Muscle layer of colon (tissue), 2 donors: ENCODE measurements around the gene REV1.
"Not testable (repeated sequence)": the region's sequence is repeated elsewhere in the genome, so short reads cannot be mapped to it uniquely, and the experiment has no call there.

Experiments used
- H3K27ac ChIP-seq: one replicate; pipeline ENCODE4 v1.7.0; 2013; ENCODE audit warnings: low read depth, mild to moderate bottlenecking, low read length, moderate library complexity
- H3K27me3 ChIP-seq, 2 donors: one replicate each; pipeline ENCODE4 v1.7.0; 2013; ENCODE audit warnings: low read length in 2 of 2, mild to moderate bottlenecking in 2 of 2; ENCODE audit not compliant: insufficient read depth in 2 of 2, control insufficient read depth in 1 of 2
- H3K36me3 ChIP-seq: one replicate; pipeline ENCODE4 v1.7.0; 2013; ENCODE audit warnings: mild to moderate bottlenecking, low read length; ENCODE audit not compliant: insufficient read depth
- H3K4me1 ChIP-seq: one replicate; pipeline ENCODE4 v1.7.0; 2013; ENCODE audit warnings: mild to moderate bottlenecking, low read length; ENCODE audit not compliant: insufficient read depth
- H3K4me3 ChIP-seq, 2 donors: one replicate each; pipeline ENCODE4 v1.7.0; 2013; ENCODE audit warnings: low read length in 2 of 2, low read depth in 1 of 2, mild to moderate bottlenecking in 1 of 2, moderate library complexity in 1 of 2
- H3K9ac ChIP-seq: one replicate; pipeline ENCODE4 v1.7.0; 2013; ENCODE audit warnings: low read length
- H3K9me3 ChIP-seq: one replicate; pipeline ENCODE4 v1.7.0; 2013; ENCODE audit warnings: mild to moderate bottlenecking, low read length
- donor health status: abdominal sarcoma.
- donor health status: Adenocarcinoma of cecum.

Gene REV1

DNA sequence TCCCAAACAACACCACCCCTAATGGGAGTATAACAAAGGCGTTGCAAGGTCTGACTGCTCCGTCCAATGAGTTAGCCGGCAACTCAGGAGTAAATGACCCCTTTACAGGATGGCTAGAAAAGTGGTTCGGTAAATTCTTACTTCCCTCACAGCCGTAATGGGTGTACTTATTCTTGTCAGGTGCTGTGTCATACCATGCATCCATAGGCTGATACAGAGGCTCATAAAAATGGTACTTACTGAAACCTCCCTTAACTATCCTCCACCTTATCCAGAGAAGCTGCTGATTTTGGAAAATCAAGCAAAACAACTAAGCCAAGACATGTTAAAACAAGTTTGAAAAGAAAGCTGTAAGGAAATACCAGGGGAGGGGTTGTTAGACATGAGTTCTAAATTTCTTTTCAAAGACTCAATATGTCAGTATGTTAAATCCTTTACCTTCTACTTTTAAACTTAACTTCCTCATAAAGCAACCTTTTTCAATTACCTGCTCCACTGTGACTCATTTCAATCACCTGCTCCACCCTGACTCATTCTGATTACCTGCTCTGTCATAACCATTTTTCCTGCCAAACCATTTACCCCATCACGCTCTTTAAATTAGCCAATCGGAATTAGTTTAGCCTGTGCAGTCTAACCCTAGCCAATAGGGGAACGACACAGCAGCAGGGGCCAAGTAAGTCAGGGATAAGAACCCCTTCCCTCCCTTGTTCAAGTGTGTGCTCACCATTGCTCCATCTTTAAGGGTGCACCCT is 14.0 kb upstream of the REV1 start:
- not testable (repeated sequence) for H3K27ac ChIP-seq, H3K9me3 ChIP-seq, H3K4me3 ChIP-seq, H3K9ac ChIP-seq, H3K36me3 ChIP-seq, H3K4me1 ChIP-seq, H3K27me3 ChIP-seq

DNA sequence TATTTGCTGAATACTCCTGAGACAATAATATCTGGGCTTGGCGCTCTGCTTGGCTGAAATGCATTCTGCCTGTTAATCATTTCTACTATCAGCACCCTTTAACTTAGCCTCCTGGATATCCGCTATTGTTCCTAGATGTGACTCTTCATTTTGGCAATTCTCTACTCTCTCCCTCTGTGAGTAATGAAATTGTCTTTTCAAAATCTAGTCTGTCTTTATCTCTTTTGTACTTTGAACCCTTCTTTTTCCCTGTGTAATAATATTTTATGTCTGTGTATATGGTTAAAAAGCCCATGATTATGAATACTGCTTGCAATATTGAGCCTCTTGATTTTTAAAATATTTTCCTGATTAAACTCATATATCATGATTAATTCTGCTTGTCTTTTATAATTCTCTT is 6.2 kb upstream of the REV1 start:
- H3K27me3 ChIP-seq, result no peaks in the 10 kb centered on the region
- H3K9me3 ChIP-seq, result no peaks in the 10 kb centered on the region
- no peak overlapping the region for H3K27ac ChIP-seq
- H3K4me1 ChIP-seq, result no peaks in the 10 kb centered on the region
- H3K36me3 ChIP-seq, result no peaks in the 10 kb centered on the region
- no peak overlapping the region for H3K9ac ChIP-seq
- H3K4me3 ChIP-seq, result no peak overlapping the region

DNA sequence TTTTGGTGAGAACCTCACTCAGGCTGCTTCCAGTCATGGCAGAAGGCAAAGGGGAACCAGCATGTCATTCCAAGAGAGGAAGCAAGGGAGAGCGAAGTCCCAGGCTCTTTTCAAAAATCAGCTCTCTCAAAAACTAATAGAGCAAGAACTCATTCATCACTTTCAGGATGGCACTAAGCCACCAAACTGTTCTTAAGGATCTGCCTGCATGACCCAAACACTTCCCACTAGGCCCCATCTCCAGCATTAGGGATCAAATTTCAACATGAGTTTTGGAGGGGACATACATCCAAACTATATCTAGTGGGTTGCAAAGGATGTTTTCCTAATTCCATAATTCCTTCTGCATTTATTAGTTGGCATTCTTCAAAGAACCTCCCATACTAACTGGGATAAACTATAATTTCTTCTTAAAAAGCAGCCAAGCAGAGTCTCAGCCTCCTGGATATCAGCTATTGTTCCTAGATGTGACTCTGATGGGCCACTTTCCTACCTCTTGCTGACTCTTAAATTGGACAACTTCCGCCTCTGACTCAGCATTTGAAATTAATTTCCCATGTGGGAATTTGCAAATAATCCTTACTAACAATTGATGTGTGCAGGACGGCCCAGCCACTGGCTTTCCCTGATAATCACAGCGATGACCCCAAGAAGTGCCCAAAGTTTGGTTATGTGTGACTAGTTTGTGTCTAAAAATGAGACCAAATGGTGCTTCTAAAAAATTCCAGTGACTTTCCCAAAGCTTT is 5.5 kb upstream of the REV1 start:
- no peak overlapping the region for H3K9ac ChIP-seq
- H3K4me1 ChIP-seq, result peaks cover 6% of the 10 kb centered on the region
- no peaks in the 10 kb centered on the region for H3K36me3 ChIP-seq
- no peaks in the 10 kb centered on the region for H3K9me3 ChIP-seq
- no peak overlapping the region for H3K27ac ChIP-seq
- H3K4me3 ChIP-seq, result no peak overlapping the region
- H3K27me3 ChIP-seq, result no peaks in the 10 kb centered on the region

DNA sequence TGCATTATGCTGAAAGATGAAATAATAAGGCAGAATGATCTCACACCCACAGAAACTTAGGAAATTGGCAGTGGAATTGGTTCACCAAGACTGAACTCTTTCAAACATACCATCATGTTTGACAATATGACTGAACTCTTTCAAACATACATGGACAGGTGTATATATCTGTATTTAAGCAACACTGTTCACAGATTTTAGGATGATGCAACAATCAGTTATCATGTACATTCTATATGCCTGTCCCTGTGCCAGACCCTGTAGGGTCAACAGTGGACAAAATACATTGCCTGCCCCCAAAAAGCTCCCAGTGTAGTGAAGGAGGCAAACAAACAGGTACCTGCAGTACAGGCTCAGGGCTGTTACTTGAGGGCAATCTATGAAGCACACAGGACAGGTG is 2.9 kb upstream of the REV1 start:
- H3K27me3 ChIP-seq, result no peaks in the 10 kb centered on the region
- no peaks in the 10 kb centered on the region for H3K9me3 ChIP-seq
- H3K27ac ChIP-seq, result no peak overlapping the region
- no peak overlapping the region for H3K9ac ChIP-seq
- peaks cover 15% of the 10 kb centered on the region for H3K4me1 ChIP-seq
- no peaks in the 10 kb centered on the region for H3K36me3 ChIP-seq
- no peak overlapping the region for H3K4me3 ChIP-seq

DNA sequence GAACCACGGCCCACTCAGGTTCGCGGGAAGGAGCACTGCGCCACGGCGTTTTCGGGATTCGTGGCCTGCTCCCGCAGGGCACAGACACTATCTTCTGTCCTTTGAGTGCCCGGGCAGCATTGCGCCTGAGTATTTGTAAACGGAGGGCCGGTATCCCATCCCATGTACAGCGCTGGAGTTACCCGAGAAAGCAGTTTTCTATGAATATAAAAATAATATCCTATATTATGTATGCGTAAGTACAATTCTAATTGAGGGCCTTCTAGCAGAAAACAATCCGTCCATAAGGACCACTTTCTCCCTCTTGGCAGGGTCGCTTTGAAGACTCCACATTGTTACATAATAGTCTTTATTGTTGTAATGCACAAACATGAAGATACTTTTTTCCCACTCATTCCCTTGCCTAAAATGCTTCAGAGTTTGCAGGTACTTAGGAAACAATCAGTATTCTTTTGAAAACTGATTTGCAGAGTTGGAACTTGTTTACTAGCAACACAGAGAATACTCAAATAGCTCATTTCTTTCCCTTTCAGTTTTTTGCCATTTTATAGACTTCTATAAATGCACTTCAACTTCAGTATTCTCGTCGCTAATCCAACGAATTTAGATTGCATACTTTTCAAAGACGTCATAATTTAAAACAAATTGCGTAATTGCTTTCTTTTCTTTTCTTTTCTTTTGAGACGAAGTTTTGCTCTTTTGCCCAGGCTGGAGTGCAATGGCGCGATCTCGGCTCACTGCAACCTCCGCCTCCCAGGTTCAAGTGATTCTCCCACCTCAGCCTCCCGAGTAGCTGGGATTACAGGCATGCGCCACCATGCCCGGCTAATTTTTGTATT is 1.0 kb upstream of the REV1 start:
- Histone ChIP-seq H3K36me3 (no peaks in the 10 kb centered on the region), H3K27ac (peak overlapping the region; percentile 94), H3K27me3 (no peaks in the 10 kb centered on the region), H3K9ac (no peak overlapping the region), H3K4me1 (peaks cover 19% of the 10 kb centered on the region), H3K4me3 (peak overlapping the region; percentile 71 to 76), H3K9me3 (no peaks in the 10 kb centered on the region)

DNA sequence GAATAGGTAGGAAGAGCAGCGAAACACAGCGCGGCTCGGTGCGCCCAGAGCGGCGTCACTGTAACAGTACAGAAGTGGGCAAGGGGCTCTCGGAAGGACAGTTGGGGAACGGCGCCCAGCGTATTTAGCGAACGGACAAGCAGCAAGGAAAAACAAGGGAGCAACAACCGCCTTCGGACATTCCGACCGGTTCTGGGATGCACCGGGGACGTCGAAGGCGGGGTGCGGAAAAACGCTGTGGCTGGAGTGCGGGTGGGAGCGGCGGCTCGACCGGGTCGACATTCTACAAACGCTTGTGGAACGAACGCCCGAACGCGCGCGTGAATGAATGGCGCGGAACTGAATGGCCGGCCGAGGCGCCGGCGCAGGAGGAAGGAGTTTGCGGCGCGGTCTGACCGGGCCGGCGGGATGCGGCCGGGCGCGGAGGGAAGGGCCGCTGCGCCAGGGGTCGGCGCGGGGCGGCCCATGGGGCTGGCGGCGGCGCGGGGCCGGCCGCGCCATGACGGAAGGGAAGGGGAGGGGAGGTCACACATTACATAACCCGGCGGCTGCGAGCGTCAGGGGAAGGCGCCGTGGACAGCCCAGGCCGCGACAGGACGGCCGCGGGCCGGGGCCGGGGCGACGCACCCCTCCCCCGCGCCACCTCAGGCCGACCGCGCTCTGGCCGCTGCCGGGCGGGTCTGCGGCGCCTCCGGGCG is 605 bp downstream of the REV1 start:
- Histone ChIP-seq H3K36me3 (no peaks in the 10 kb centered on the region), H3K9ac (peak overlapping the region; percentile 57), H3K4me3 (peak overlapping the region; percentile 55 to 56), H3K27me3 (no peaks in the 10 kb centered on the region), H3K4me1 (peaks cover 19% of the 10 kb centered on the region), H3K27ac (peak overlapping the region; percentile 78), H3K9me3 (no peaks in the 10 kb centered on the region)

DNA sequence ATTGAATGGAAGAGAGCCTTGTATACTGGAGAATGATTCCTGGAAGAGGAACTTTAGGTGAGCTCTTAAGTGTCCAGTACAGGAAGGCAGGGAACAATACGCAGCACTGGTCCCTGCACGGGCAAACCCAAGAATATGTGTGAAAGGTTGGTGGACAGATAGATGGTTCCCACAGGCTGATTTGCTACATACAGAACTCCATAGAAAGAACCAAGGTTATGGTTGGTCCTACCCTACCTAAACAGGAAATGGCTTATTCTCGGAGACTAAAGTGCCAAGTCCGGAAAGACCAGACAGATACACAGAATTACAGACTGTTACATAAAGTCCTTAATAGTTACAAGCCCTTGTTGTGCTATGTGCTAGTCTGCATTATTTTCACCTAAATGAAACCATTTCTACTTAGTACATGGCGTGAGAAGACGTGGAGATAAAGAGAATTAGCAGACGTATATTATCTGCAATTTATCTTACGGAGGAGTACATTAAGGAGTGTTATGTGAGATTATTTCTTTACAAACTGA is 1.2 kb downstream of the REV1 start:
- H3K27me3 ChIP-seq, result no peaks in the 10 kb centered on the region
- peak overlapping the region; percentile 57 for H3K9ac ChIP-seq
- H3K4me3 ChIP-seq, result peak overlapping the region; percentile 55 to 56
- no peaks in the 10 kb centered on the region for H3K9me3 ChIP-seq
- H3K36me3 ChIP-seq, result no peaks in the 10 kb centered on the region
- H3K4me1 ChIP-seq, result peaks cover 19% of the 10 kb centered on the region
- peak overlapping the region; percentile 78 for H3K27ac ChIP-seq

DNA sequence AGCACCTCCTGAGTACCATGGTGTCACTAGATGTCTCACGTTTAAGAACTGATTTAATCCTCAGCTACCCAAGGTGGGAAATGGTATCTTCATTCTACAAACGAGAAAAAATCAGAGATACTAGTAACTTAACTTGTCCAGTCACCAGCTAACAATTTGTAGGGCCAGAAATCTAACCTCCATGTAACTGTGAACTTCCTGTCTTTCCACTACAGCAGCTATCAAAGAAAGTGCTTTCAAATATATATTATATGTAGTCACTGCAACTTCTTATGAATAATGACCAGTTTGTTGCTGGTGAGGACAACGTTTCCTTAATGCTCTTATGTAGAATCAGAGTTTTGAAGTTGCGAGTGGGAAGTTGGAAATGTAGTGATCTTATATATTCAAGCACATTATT is 1.9 kb downstream of the REV1 start:
- Histone ChIP-seq H3K4me1 (peaks cover 19% of the 10 kb centered on the region), H3K9ac (no peak overlapping the region), H3K9me3 (no peaks in the 10 kb centered on the region), H3K4me3 (no peak overlapping the region), H3K27me3 (no peaks in the 10 kb centered on the region), H3K27ac (no peak overlapping the region), H3K36me3 (no peaks in the 10 kb centered on the region)

DNA sequence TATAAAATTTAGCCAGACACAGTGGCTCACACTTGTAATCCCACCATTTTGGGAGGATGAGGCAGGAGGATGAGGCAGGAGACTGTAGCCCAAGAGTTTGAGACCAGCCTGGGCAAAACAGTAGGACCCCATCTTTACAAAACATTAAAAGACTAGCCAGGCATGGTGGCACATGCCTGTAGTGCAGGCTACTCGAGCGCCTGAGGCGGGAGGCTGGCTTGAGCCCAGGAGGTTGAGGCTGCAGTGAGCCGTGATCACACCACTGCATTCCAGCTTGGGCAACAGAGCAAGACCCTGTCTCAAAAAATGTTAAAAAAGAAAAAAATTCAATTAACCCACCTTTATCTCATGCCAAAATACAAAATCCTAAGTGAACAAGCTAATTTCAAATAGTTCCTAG is 4.0 kb downstream of the REV1 start:
- Histone ChIP-seq H3K9me3 (no peaks in the 10 kb centered on the region), H3K4me1 (peaks cover 25% of the 10 kb centered on the region), H3K36me3 (no peaks in the 10 kb centered on the region), H3K4me3 (no peak overlapping the region), H3K9ac (no peak overlapping the region), H3K27ac (no peak overlapping the region), H3K27me3 (no peaks in the 10 kb centered on the region)

DNA sequence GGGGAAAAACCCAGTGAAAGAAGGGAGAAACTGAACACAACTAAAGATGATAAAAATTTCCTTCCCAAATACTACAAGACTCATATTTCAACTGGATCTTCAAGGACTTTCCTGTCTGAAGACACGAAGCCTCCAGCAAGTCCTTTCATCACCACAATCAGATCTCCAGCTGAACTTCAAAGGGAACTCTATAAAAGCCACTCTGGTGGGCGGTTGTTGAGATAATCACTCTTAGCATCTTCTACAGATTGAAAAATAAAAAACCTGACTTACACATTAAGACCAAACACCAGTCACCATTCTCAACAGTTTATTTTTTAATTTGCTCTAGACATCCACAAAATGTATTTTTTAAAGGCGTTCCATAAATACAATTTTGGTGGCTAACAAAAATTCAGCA is 4.4 kb downstream of the REV1 start:
- no peak overlapping the region for H3K4me3 ChIP-seq
- no peak overlapping the region for H3K27ac ChIP-seq
- H3K4me1 ChIP-seq, result peaks cover 21% of the 10 kb centered on the region
- no peaks in the 10 kb centered on the region for H3K27me3 ChIP-seq
- H3K36me3 ChIP-seq, result no peaks in the 10 kb centered on the region
- H3K9me3 ChIP-seq, result no peaks in the 10 kb centered on the region
- H3K9ac ChIP-seq, result no peak overlapping the region

DNA sequence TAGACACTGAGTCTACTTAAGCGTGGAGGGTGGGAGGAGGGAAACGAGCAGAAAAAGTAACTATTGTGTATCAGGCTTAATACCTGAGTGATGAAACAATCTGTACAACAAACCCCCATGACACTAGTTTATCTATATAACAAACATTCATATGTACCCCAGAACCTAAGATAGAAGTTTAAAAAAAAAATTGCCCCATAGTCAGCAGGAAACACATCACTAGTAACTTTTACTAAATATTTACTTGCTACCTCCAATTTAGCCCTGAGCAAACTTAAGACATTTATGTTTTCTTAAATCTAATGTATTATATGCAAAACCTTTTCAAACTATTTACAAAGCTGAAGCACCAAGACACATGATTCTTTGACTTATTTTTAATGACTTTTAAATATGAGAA is 5.6 kb downstream of the REV1 start:
- H3K27me3 ChIP-seq, result no peaks in the 10 kb centered on the region
- no peak overlapping the region for H3K4me3 ChIP-seq
- H3K9me3 ChIP-seq, result no peaks in the 10 kb centered on the region
- no peak overlapping the region for H3K27ac ChIP-seq
- peaks cover 20% of the 10 kb centered on the region for H3K4me1 ChIP-seq
- no peak overlapping the region for H3K9ac ChIP-seq
- no peaks in the 10 kb centered on the region for H3K36me3 ChIP-seq
